Vagina (tissue), 2 donors: ENCODE data around the gene TLE2. TPM values are rescaled to one million over a fixed set of nuclear protein-coding genes. Genes with fewer than 3 reads are reported as not detected.

ENCODE experiments used
- DNase-seq, 2 donors: peaks; one replicate each; pipeline ENCODE4 v3.0.0-alpha.2; 2017; ENCODE audit errors: extremely low spot score in 2 of 2
- H3K27ac ChIP-seq: fragments of 200-600 bp; sonication (generic); one replicate; pipeline ENCODE4 v1.5.1; 2019
- H3K27me3 ChIP-seq: fragments of 200-600 bp; sonication (generic); one replicate; pipeline ENCODE4 v1.5.1; 2019
- H3K36me3 ChIP-seq, 2 donors: fragments of 200-600 bp; sonication (generic); one replicate each; pipeline ENCODE4 v1.5.1; 2017 to 2019
- H3K4me1 ChIP-seq: fragments of 200-600 bp; sonication (generic); one replicate; pipeline ENCODE4 v1.5.1; 2019
- H3K4me3 ChIP-seq, 2 donors: fragments of 200-600 bp; sonication (generic); 1 replicate in 1 of 2; 2 replicates in 1 of 2; pipeline ENCODE4 v1.5.1; 2016 to 2019
- H3K9me3 ChIP-seq: fragments of 200-600 bp; sonication (generic); one replicate; pipeline ENCODE4 v1.5.1; 2019
- POLR2A ChIP-seq, 2 donors: fragments of 450-650 bp; IDR thresholded peaks; one replicate each; pipeline ENCODE4 v1.6.1; 2017; ENCODE audit warnings: antibody characterized with exemption in 2 of 2, mild to moderate bottlenecking in 2 of 2, moderate library complexity in 2 of 2
- POLR2AphosphoS5 ChIP-seq, 2 donors: sonication (generic); formaldehyde crosslinking; IDR thresholded peaks; one replicate each; pipeline ENCODE4 v1.9.0; 2017; ENCODE audit warnings: antibody characterized with exemption in 2 of 2, mild to moderate bottlenecking in 2 of 2, low read depth in 1 of 2; ENCODE audit not compliant: insufficient read depth in 1 of 2
- intact Hi-C: fragments of 100-400 bp; cut with DNase I; formaldehyde crosslinking; loops from one replicate; pipeline ENCODE4 v1.15.1; 2023
- total RNA-seq: library from RNA; depleted of rRNA; stranded (reverse); fragments of >200 nt; gene quantifications from one replicate; pipeline ENCODE4 v1.2.3, GENCODE V29; 2016
- TF ChIP-seq, protein P1 (sequence below), 3 experiments: fragments of 450-650 bp in 2 of 3; fragments of 200-600 bp in 1 of 3; sonication (generic) in 1 of 3; IDR thresholded peaks; one replicate each; pipeline ENCODE4 v1.5.1; 2017 to 2019; ENCODE audit warnings: antibody characterized with exemption in 3 of 3, mild to moderate bottlenecking in 2 of 3, moderate library complexity in 2 of 3

The TLE2 gene
- total RNA-seq, 1 donor from 2014 or later = 28.2 TPM

DNA sequence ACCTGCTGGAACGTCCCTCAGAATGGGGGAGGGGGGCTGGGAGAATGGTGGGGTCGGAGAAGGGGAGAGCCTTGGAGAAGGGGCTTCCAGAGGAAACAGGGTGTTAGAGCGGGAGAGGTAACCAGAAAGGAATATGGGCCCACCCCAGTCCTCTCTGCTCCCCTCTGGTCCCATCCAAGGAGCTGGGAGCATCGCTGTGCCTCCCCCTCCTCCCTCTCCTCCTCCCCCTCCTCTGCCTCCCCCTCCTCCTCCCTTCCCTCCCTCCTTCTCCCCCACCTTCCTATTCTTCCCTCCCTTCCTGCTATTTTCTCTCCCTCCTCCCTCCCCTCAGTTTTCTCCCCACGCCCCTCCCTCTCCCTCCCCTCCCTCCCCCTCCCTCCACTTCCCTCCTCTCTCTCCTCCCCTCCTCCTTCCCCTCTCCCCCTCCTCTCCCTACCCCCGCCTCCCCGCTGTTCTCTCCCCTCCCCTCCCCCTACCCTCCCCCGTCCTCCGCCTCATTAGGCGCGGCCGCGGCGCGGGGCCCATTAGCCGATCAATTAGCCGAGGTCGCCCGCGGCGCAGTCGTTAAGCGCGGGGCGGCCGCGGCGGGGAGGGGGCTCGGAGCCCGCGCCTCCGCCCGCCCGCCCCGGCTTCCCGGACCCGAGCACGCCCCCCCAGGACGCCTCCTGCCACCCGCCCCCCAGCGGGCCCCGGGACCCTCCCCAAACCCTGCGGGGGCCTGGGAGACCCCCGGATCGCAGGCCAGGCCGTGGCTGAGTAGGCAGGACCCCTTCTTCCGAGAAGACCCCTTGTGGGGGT lies 17.8 kb upstream of the TLE2 start:
- H3K4me3 ChIP-seq = peak overlapping the region; percentile 59 to 62
- H3K27me3 ChIP-seq = no peaks in the 10 kb centered on the region
- no peak for TF ChIP-seq POLR2AphosphoS5 (IDR thresholded peaks at IDR 0.05; ENCODE audit: insufficient read depth in 1 of 2, low read depth in 1 of 2)
- TF ChIP-seq, protein P1, sequence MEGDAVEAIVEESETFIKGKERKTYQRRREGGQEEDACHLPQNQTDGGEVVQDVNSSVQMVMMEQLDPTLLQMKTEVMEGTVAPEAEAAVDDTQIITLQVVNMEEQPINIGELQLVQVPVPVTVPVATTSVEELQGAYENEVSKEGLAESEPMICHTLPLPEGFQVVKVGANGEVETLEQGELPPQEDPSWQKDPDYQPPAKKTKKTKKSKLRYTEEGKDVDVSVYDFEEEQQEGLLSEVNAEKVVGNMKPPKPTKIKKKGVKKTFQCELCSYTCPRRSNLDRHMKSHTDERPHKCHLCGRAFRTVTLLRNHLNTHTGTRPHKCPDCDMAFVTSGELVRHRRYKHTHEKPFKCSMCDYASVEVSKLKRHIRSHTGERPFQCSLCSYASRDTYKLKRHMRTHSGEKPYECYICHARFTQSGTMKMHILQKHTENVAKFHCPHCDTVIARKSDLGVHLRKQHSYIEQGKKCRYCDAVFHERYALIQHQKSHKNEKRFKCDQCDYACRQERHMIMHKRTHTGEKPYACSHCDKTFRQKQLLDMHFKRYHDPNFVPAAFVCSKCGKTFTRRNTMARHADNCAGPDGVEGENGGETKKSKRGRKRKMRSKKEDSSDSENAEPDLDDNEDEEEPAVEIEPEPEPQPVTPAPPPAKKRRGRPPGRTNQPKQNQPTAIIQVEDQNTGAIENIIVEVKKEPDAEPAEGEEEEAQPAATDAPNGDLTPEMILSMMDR (IDR thresholded peaks at IDR 0.05) = no peak
- TF ChIP-seq POLR2A (IDR thresholded peaks at IDR 0.05) = no peak
- no peaks in the 10 kb centered on the region for H3K36me3 ChIP-seq
- H3K4me1 ChIP-seq = peaks cover 37% of the 10 kb centered on the region
- no peak for DNase-seq
- intact Hi-C loops = no loop called here
- H3K9me3 ChIP-seq = no peaks in the 10 kb centered on the region
- H3K27ac ChIP-seq = peak overlapping the region; percentile 98

DNA sequence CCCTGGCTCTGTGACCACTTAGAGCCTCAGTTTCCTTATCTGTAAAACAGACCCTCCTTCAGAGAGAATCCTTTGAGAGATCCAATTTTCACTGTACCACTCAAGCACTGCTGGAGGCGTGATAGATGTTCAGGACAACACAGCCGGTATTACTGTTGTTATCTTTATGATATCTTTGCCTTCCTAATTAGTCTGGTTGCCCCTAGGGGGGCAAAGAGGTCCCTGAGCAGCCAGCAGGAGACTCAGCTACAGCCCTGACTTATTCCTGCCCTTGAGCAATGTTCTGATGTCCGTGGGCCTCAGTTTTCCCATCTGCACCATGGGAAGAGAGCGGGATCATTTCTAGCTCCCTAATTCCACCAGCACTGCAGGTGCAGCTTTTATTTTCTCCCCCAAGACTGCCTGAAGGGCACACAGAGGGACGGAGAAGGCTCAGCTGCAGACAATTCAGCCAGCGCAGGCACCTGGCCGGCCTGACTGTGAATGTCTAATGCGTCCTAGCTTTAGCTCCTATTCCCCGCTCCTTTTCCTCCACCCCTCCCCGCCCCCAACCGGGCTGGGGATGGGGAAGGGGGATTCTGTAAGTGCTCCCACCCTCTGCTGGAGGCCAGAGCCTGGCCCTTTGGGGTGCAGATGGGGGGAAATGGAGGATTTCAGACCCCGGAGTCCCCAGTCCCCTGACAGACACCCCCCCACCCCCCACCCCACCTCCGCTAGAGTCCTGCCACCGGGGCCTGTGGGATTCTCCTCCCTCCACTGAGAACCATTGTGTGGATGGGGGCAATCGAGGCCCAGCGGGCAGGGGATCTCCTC lies 17.0 kb upstream of the TLE2 start:
- intact Hi-C loops = no loop called here
- no peaks in the 10 kb centered on the region for H3K9me3 ChIP-seq
- no peak for DNase-seq
- TF ChIP-seq, protein P1 (IDR thresholded peaks at IDR 0.05) = no peak
- TF ChIP-seq POLR2A (IDR thresholded peaks at IDR 0.05) = no peak
- TF ChIP-seq POLR2AphosphoS5 (IDR thresholded peaks at IDR 0.05; ENCODE audit: insufficient read depth in 1 of 2, low read depth in 1 of 2) = no peak
- no peaks in the 10 kb centered on the region for H3K27me3 ChIP-seq
- peak overlapping the region; percentile 98 for H3K27ac ChIP-seq
- no peaks in the 10 kb centered on the region for H3K36me3 ChIP-seq
- H3K4me1 ChIP-seq = peaks cover 38% of the 10 kb centered on the region
- H3K4me3 ChIP-seq = peak overlapping the region; percentile 26 to 62

DNA sequence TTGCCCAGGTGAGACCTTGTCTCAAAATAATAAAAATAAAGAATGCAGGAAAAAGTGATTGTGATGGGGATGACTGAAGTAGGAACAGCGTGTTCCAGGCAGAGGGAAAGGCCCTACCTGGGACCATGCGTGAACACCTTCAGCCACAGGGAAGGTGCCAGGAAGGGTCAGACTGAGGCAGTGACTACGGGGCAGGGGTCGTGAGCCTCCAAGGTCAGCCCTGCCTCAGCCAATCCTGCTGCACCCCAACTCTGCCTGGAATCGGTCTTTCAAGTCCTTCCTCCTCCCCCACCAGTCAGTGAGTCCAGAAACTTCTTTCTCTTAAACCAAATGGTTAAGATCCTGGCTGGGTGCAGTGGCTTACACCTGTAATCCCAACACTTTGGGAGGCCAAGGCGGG lies 16.1 kb upstream of the TLE2 start:
- TF ChIP-seq POLR2AphosphoS5 (IDR thresholded peaks at IDR 0.05; ENCODE audit: insufficient read depth in 1 of 2, low read depth in 1 of 2) (no peak), POLR2A (IDR thresholded peaks at IDR 0.05) (no peak)
- TF ChIP-seq, protein P1 (IDR thresholded peaks at IDR 0.05) = no peak
- H3K36me3 ChIP-seq = no peaks in the 10 kb centered on the region
- H3K4me1 ChIP-seq = peaks cover 34% of the 10 kb centered on the region
- intact Hi-C loops = no loop called here
- no peak overlapping the region for H3K27ac ChIP-seq
- no peak for DNase-seq
- no peaks in the 10 kb centered on the region for H3K27me3 ChIP-seq
- no peaks in the 10 kb centered on the region for H3K9me3 ChIP-seq
- no peak overlapping the region for H3K4me3 ChIP-seq

DNA sequence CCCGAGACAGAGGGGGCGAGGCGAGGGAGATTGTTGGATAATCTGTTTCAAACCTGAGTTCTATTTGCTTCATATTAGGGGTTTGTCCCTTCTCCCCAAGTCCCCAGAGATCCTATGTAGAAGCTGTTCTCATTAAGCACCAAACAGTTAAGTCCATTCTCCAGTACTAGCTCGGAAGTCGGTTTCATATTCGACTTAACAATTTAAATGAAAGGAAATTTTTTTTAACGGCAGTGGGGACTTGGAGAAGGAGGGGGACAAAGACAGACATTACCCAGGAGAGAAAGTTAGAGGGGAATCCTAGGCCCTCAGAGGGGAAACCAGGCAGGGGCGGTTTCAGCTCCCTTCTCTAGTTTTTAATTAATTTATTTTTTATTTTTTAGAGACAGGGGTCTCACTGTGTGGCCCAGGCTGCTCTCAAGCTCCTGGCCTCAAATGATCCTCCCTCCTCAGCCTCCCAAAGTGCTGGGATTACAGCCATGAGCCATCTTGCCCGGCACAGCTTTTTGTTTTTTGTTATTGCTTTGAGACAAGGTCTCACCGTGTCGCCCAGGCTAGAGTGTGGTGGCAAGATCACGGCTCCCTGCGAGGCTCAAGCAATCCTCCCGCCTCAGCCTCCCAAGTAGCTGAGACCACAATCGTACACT lies 13.7 kb upstream of the TLE2 start:
- no peak for TF ChIP-seq POLR2A (IDR thresholded peaks at IDR 0.05)
- TF ChIP-seq POLR2AphosphoS5 (IDR thresholded peaks at IDR 0.05; ENCODE audit: insufficient read depth in 1 of 2, low read depth in 1 of 2) = no peak
- TF ChIP-seq, protein P1 (IDR thresholded peaks at IDR 0.05) = no peak
- DNase-seq = no peak
- H3K4me3 ChIP-seq = peak overlapping the region; percentile 18 to 26
- H3K27ac ChIP-seq = peak overlapping the region; percentile 18
- intact Hi-C loops = loop anchor here (5.0 kb wide), 1 partner anchor 60 kb away; no protein-coding TSS in a partner anchor
- no peaks in the 10 kb centered on the region for H3K9me3 ChIP-seq
- H3K27me3 ChIP-seq = no peaks in the 10 kb centered on the region
- peaks cover 28% of the 10 kb centered on the region for H3K4me1 ChIP-seq
- H3K36me3 ChIP-seq = no peaks in the 10 kb centered on the region
